HG02763 (cell line): ENCODE data around the gene DHRSX.
"Not testable (repeated sequence)": the region's sequence is repeated elsewhere in the genome, so short reads cannot be mapped to it uniquely, and the experiment has no call there.

Source experiments
- ATAC-seq: cut with Tn5 transposase; IDR thresholded peaks from one replicate; pipeline ENCODE4 v1.9.1; 2021; ENCODE audit warnings: mild to moderate bottlenecking, moderate library complexity; ENCODE audit not compliant: unreplicated experiment

Gene DHRSX

GRCh38 chrX:2283111-2283859 is 217.5 kb downstream of the DHRSX start:
- no peak for ATAC-seq

GRCh38 chrX:2282490-2283090 is 218.2 kb downstream of the DHRSX start:
- no peak for ATAC-seq

- ATAC-seq = no peak
Measured at GRCh38 chrX:2272337-2272736, 228.4 kb downstream of the DHRSX start.

- not testable (repeated sequence) for ATAC-seq
Measured at GRCh38 chrX:2271595-2271994, 229.2 kb downstream of the DHRSX start.

GRCh38 chrX:2270783-2271182 is 230.0 kb downstream of the DHRSX start:
- ATAC-seq = not testable (repeated sequence)

GRCh38 chrX:2267890-2268289 is 232.9 kb downstream of the DHRSX start:
- no peak for ATAC-seq

- no peak for ATAC-seq
Measured at GRCh38 chrX:2266445-2267349, 234.1 kb downstream of the DHRSX start.

- ATAC-seq = not testable (repeated sequence)
Measured at GRCh38 chrX:2265658-2266444, 234.9 kb downstream of the DHRSX start.

GRCh38 chrX:2264179-2265030 is 236.4 kb downstream of the DHRSX start:
- ATAC-seq = no peak

GRCh38 chrX:2263203-2263602 is 237.6 kb downstream of the DHRSX start:
- ATAC-seq = no peak

- ATAC-seq = no peak
Measured at GRCh38 chrX:2262668-2263055, 238.1 kb downstream of the DHRSX start.

- ATAC-seq = no peak
Measured at GRCh38 chrX:2261831-2262667, 238.7 kb downstream of the DHRSX start.

GRCh38 chrX:2252331-2253065 is 248.3 kb downstream of the DHRSX start:
- ATAC-seq = no peak

- no peak for ATAC-seq
Measured at GRCh38 chrX:2251211-2251610, 249.6 kb downstream of the DHRSX start.

- no peak for ATAC-seq
Measured at GRCh38 chrX:2243913-2244460, 256.8 kb downstream of the DHRSX start.

GRCh38 chrX:2242980-2243379 is 257.8 kb downstream of the DHRSX start:
- no peak for ATAC-seq

- no peak for ATAC-seq
Measured at GRCh38 chrX:2242326-2242725, 258.4 kb downstream of the DHRSX start.

- ATAC-seq = not testable (repeated sequence)
Measured at GRCh38 chrX:2241496-2241895, 259.3 kb downstream of the DHRSX start.
